Activated CD8-positive, alpha-beta memory T cell treated with anti-CD3 and anti-CD28 coated beads, Interleukin-2, amount 10 ng/mL, durations not matched to agents 7 days and 5 days (primary cell): ENCODE results near the gene SPI1. TPM values are rescaled to one million over a fixed set of nuclear protein-coding genes. Genes with fewer than 3 reads are reported as not detected.

Experiments
- ATAC-seq: fragments of 150-1000 bp; cut with Tn5 transposase; one replicate; pipeline ENCODE4 v1.10.0; 2021; ENCODE audit warnings: moderate library complexity
- CTCF ChIA-PET: fragments of 350-600 bp; sonication (Branson Sonifier 250); formaldehyde crosslinking; loops from one replicate; lab custom pipeline; 2021; ENCODE audit warnings: antibody characterized with exemption; lab: Charles Lee
- DNase-seq: peaks from one replicate; pipeline ENCODE4 v3.0.0-alpha.2; 2020
- H3K27ac Mint-ChIP-seq: one replicate; pipeline ENCODE4 v1.8.0; 2021; ENCODE audit warnings: mild to moderate bottlenecking, mixed read lengths
- H3K27me3 Mint-ChIP-seq: one replicate; pipeline ENCODE4 v1.8.0; 2021; ENCODE audit warnings: mixed read lengths
- H3K36me3 Mint-ChIP-seq: one replicate; pipeline ENCODE4 v1.8.0; 2021; ENCODE audit warnings: mild to moderate bottlenecking, mixed read lengths
- H3K4me1 Mint-ChIP-seq: one replicate; pipeline ENCODE4 v1.8.0; 2021; ENCODE audit warnings: mixed read lengths
- H3K4me3 Mint-ChIP-seq: one replicate; pipeline ENCODE4 v1.8.0; 2021; ENCODE audit warnings: mild to moderate bottlenecking, moderate library complexity, mixed read lengths
- H3K9me3 Mint-ChIP-seq: one replicate; pipeline ENCODE4 v1.8.0; 2022; ENCODE audit warnings: low read depth, mixed read lengths
- total RNA-seq, 2 experiments: library from RNA; stranded (reverse); gene quantifications; one replicate each; pipeline ENCODE4 v1.2.3, GENCODE V29; 2021

The SPI1 gene
- total RNA-seq, 2 experiments from 2014 or later, result not detected

GRCh38 chr11:47399860-47400767 is 21.8 kb upstream of the SPI1 start:
- DNase-seq, result no peak
- no peaks in the 10 kb centered on the region for H3K36me3 Mint-ChIP-seq
- peak overlapping the region; percentile 59 for H3K27ac Mint-ChIP-seq
- H3K9me3 Mint-ChIP-seq, result no peaks in the 10 kb centered on the region
- H3K4me3 Mint-ChIP-seq, result peak overlapping the region; percentile 66
- CTCF ChIA-PET, result interaction anchor here (1.1 to 2.0 kb wide), 3 partner anchors 11 to 26 kb away, joined by 4 to 12 read pairs (median 6); no protein-coding TSS in a partner anchor
- no peaks in the 10 kb centered on the region for H3K27me3 Mint-ChIP-seq
- peaks cover 15% of the 10 kb centered on the region for H3K4me1 Mint-ChIP-seq
- ATAC-seq, result peak; percentile 87

DNA sequence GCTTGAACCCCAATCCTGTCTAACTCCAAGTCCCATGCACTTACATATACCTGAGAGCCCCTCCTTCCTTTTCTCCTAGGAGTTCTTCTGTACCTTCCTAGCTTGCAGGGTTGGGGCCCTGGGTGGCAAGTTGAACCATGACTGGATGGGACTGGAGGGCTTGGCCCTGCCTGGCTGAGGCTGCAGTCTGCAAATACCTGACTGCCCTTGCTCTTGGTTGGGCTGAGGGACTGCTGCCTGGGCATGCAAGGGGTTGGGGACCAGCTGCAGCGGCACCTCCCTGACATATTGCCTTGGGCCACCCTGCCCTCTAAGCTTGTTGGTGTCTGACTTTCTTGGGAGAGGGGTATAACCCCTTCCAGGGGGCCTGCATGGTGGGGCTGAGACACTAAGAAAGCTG is 20.2 kb upstream of the SPI1 start:
- ATAC-seq (no peak), DNase-seq (no peak)
- Mint-ChIP-seq H3K4me3 (no peak overlapping the region), H3K27me3 (no peaks in the 10 kb centered on the region), H3K36me3 (no peaks in the 10 kb centered on the region), H3K27ac (no peak overlapping the region), H3K4me1 (peaks cover 29% of the 10 kb centered on the region), H3K9me3 (no peaks in the 10 kb centered on the region)
- CTCF ChIA-PET, result interaction anchor here (1.0 to 2.0 kb wide), 5 partner anchors 9 to 24 kb away, joined by 3 to 12 read pairs (median 4); no protein-coding TSS in a partner anchor

DNA sequence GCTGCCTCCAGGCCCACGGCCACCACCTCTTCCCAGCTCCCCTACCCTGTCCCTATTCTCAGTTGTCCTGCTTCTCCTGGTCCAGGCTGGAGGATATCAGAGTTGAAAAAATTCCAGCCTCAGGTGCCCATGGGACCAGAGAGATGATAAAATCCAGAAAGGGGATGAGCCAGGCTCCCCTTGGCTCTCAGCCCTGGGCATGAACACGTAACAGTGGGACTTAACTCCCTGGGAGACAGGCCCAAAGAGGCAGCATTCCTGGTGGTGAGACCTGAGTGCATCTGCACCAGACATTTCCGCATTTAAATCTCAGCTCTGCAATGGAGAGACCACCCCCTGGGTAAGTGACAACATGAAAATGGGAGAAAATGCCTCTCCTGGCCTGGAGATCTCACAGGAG is 19.7 kb upstream of the SPI1 start:
- ATAC-seq (no peak), DNase-seq (no peak)
- peaks cover 29% of the 10 kb centered on the region for H3K4me1 Mint-ChIP-seq
- no peaks in the 10 kb centered on the region for H3K36me3 Mint-ChIP-seq
- no peaks in the 10 kb centered on the region for H3K27me3 Mint-ChIP-seq
- H3K27ac Mint-ChIP-seq, result no peak overlapping the region
- H3K9me3 Mint-ChIP-seq, result no peaks in the 10 kb centered on the region
- CTCF ChIA-PET, result interaction anchor here (1.2 to 11.4 kb wide), 4 partner anchors 9 to 24 kb away, joined by 3 to 90 read pairs (median 4); partner anchors contain the start of gene SLC39A13
- no peak overlapping the region for H3K4me3 Mint-ChIP-seq

DNA sequence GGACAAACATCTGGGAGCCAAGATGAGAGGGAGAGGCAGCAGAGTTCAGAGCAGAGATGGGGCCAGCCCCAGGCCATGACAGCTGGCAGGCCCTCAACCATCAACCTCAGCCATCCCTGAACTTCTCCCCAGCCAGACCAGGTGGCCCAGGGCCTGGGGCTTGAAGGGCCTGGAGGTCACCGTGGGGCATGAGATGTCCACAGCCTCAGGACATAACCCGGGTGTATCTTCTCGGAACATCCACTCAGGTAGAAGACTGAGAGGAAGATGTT is 17.6 kb upstream of the SPI1 start:
- ATAC-seq (no peak), DNase-seq (no peak)
- H3K4me1 Mint-ChIP-seq, result peaks cover 29% of the 10 kb centered on the region
- no peaks in the 10 kb centered on the region for H3K36me3 Mint-ChIP-seq
- H3K27me3 Mint-ChIP-seq, result no peaks in the 10 kb centered on the region
- CTCF ChIA-PET, result interaction anchor here (11.4 kb wide), 1 partner anchor 14 kb away, joined by 90 read pairs; the partner anchor contains the start of gene SLC39A13
- H3K27ac Mint-ChIP-seq, result peak overlapping the region; percentile 86
- no peaks in the 10 kb centered on the region for H3K9me3 Mint-ChIP-seq
- H3K4me3 Mint-ChIP-seq, result no peak overlapping the region

GRCh38 chr11:47395223-47396048 is 17.1 kb upstream of the SPI1 start:
- no peaks in the 10 kb centered on the region for H3K9me3 Mint-ChIP-seq
- H3K36me3 Mint-ChIP-seq, result no peaks in the 10 kb centered on the region
- no peak for DNase-seq
- peak; percentile 3 for ATAC-seq
- H3K4me1 Mint-ChIP-seq, result peaks cover 26% of the 10 kb centered on the region
- peak overlapping the region; percentile 86 for H3K27ac Mint-ChIP-seq
- CTCF ChIA-PET, result interaction anchor here (3.4 to 11.4 kb wide), 2 partner anchors 15 to 22 kb away, joined by 34 to 90 read pairs; partner anchors contain the start of gene SLC39A13
- H3K27me3 Mint-ChIP-seq, result no peaks in the 10 kb centered on the region
- no peak overlapping the region for H3K4me3 Mint-ChIP-seq

DNA sequence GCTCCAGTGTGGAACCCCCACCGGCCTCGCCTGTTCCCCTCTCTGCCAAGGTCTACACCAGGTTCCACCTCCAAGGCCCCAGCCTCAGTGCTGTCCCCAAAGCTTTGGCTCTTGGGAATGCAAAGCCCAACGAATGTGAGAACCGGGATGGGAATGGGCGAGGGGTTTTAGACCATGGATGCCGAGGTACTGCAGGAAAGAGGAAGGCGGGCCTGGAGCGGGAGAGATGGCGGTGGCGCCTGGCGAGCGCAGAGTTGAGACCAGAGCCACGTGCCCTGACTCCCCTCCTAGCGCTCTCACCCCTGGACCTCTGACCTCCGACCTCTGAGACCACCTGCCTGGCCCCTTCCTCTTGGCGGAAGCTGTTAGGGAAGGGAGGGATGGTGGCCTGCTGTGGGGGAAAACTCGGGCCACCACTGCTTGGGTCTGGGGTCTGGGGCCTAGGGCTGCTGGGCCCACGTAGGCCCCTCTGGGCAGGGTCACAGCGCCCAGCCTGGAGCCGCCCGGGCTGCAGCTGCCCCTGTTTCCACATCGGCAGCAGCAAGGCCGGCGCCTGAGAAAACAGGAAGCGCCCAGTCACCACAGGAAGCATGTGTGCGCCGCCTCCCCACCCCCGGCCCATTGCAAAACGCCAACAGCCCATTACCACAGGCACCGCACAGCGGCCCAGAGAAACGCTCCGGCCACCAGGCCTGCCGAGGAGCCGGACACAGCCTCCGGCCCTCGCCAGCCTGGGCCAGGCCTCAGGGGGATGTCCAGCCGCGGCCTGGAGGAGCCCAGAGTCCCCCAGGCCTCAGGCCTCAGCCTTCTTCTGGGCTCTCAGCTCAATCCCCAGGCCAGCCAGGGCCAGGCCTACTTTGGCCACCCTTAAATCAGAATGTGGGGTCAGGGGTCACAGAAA is 16.2 kb upstream of the SPI1 start:
- H3K27me3 Mint-ChIP-seq, result no peaks in the 10 kb centered on the region
- no peaks in the 10 kb centered on the region for H3K9me3 Mint-ChIP-seq
- peak; percentile 78 for DNase-seq
- no peaks in the 10 kb centered on the region for H3K36me3 Mint-ChIP-seq
- ATAC-seq, result peak; percentile 86
- CTCF ChIA-PET, result interaction anchor here (3.4 to 11.4 kb wide), 2 partner anchors 15 to 21 kb away, joined by 34 to 90 read pairs; partner anchors contain the start of gene SLC39A13
- no peak overlapping the region for H3K4me3 Mint-ChIP-seq
- H3K4me1 Mint-ChIP-seq, result peaks cover 29% of the 10 kb centered on the region
- H3K27ac Mint-ChIP-seq, result peak overlapping the region; percentile 86

DNA sequence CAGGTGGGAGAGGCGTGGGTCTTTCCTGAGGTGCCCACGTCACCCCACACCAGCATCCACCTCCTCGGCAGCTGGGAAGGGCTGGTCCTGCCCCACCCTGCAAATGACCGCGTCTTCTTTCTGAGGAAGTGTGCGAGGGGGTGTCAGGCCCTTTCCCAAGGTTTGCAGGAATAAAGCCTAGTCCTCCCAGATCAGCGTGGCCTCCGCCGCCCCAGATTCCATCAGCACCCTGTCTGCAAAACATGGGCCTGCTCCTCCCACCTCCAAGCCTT is 15.6 kb upstream of the SPI1 start:
- CTCF ChIA-PET, result interaction anchor here (1.7 to 11.4 kb wide), 3 partner anchors 9 to 20 kb away, joined by 7 to 90 read pairs (median 34); partner anchors contain the start of gene SLC39A13
- no peak for ATAC-seq
- Mint-ChIP-seq H3K27ac (peak overlapping the region; percentile 86), H3K27me3 (no peaks in the 10 kb centered on the region), H3K4me3 (no peak overlapping the region), H3K9me3 (no peaks in the 10 kb centered on the region), H3K36me3 (no peaks in the 10 kb centered on the region), H3K4me1 (peaks cover 33% of the 10 kb centered on the region)
- no peak for DNase-seq

- Mint-ChIP-seq H3K9me3 (no peaks in the 10 kb centered on the region), H3K4me3 (no peak overlapping the region), H3K27me3 (no peaks in the 10 kb centered on the region), H3K4me1 (peaks cover 35% of the 10 kb centered on the region), H3K36me3 (no peaks in the 10 kb centered on the region), H3K27ac (peak overlapping the region; percentile 86)
- no peak for ATAC-seq
- CTCF ChIA-PET, result interaction anchor here (0.5 to 11.4 kb wide), 6 partner anchors 9 to 934 kb away, joined by 3 to 90 read pairs (median 6); partner anchors contain the start of gene SLC39A13
- DNase-seq, result no peak
Observed at GRCh38 chr11:47393163-47394049, 15.1 kb upstream of the SPI1 start.

DNA sequence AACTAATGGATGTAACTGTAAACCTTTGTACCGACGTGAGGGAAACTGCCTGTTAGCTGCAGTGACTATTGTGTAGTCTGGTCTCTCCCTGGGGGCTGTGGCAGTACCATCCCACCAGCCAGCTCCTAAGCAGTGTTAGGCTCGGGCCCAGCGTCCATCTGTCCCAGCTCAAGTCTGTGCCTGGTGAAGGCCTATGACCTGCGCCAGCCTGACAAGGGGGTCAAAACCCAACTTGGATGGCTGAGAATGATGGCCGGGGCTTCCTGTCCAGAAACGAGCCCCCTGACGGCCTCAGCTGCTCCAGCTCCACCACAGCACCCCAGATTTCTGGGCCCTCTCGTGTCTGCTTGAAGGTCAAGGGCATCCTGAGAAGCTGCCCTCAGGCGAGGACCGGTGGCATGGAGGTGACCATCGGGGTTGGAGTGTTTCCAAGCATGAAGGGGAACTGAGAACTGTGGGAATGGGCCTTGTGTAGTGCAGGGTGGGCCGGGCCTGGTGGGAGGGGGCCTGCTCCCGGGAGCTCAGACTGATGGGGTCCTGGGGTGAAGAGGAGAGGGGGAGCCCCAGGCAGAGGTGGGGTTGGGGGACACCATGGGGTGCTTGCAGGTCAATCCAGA is 14.3 kb upstream of the SPI1 start:
- CTCF ChIA-PET, result interaction anchor here (0.5 to 11.4 kb wide), 8 partner anchors 10 to 933 kb away, joined by 3 to 90 read pairs (median 4); partner anchors contain the start of gene SLC39A13
- Mint-ChIP-seq H3K27ac (no peak overlapping the region), H3K27me3 (no peaks in the 10 kb centered on the region), H3K36me3 (no peaks in the 10 kb centered on the region), H3K4me1 (peaks cover 35% of the 10 kb centered on the region), H3K4me3 (no peak overlapping the region), H3K9me3 (no peaks in the 10 kb centered on the region)
- ATAC-seq (no peak), DNase-seq (no peak)

- Mint-ChIP-seq H3K4me1 (peaks cover 35% of the 10 kb centered on the region), H3K27ac (peak overlapping the region; percentile 36), H3K27me3 (no peaks in the 10 kb centered on the region), H3K4me3 (no peak overlapping the region), H3K9me3 (no peaks in the 10 kb centered on the region), H3K36me3 (no peaks in the 10 kb centered on the region)
- CTCF ChIA-PET, result interaction anchor here (1.2 to 11.4 kb wide), 7 partner anchors 11 to 160 kb away, joined by 3 to 90 read pairs (median 7); partner anchors contain the start of gene SLC39A13
- DNase-seq (no peak), ATAC-seq (no peak)
Observed at GRCh38 chr11:47391711-47392432, 13.5 kb upstream of the SPI1 start.

DNA sequence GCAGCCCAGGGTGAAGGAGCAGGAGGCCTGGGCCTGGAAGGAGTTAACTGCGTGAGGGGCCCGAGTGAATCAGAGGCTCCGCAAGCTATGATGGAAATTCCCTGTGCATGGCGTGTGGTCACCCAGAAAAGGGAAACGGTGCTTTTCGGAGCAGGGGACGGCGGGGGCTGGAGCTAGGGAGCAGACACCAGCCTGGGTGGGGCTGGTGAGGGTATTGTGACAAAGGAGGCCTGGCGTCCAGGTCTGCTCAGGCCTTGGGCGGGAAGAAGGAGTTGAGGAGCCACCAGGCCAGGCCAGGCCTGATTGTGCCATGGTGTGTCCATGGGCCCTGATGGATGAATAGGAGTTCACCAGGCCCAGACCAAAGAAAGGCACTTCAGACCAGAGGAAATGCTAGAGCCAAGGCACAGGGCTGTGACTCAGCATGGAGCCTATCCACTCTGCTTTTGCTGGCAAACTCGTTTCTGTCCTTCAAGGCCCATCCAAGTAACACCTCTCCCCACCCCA is 12.8 kb upstream of the SPI1 start:
- H3K4me1 Mint-ChIP-seq, result peaks cover 35% of the 10 kb centered on the region
- H3K4me3 Mint-ChIP-seq, result no peak overlapping the region
- H3K9me3 Mint-ChIP-seq, result no peaks in the 10 kb centered on the region
- CTCF ChIA-PET, result interaction anchor here (1.7 to 11.4 kb wide), 3 partner anchors 12 to 19 kb away, joined by 3 to 90 read pairs (median 53); partner anchors contain the start of gene SLC39A13
- no peaks in the 10 kb centered on the region for H3K36me3 Mint-ChIP-seq
- DNase-seq, result no peak
- no peak overlapping the region for H3K27ac Mint-ChIP-seq
- H3K27me3 Mint-ChIP-seq, result no peaks in the 10 kb centered on the region
- ATAC-seq, result no peak
